H9 (cell line): ENCODE results near the gene MCM8. TPM values are rescaled to one million over a fixed set of nuclear protein-coding genes. Genes with fewer than 3 reads are reported as not detected.

Source experiments
- DNase-seq: peaks from one replicate; pipeline ENCODE4 v3.0.0-alpha.2; 2017
- H2AFZ ChIP-seq: one replicate; pipeline ENCODE4 v1.6.1; 2013; ENCODE audit warnings: mild to moderate bottlenecking, low read length, control low read depth, moderate library complexity
- H2AK5ac ChIP-seq: 2 replicates; pipeline ENCODE4 v1.6.1; 2013; ENCODE audit warnings: low read length, control low read depth, mixed read lengths; ENCODE audit not compliant: insufficient read length
- H2BK120ac ChIP-seq: one replicate; pipeline ENCODE4 v1.6.1; 2013; ENCODE audit warnings: low read depth, mild to moderate bottlenecking, low read length, control low read depth, inconsistent platforms; ENCODE audit not compliant: poor library complexity, severe bottlenecking
- H2BK12ac ChIP-seq: 2 replicates; pipeline ENCODE4 v1.6.1; 2013; ENCODE audit warnings: low read length, control low read depth, mixed read lengths, low read depth; ENCODE audit not compliant: insufficient read length
- H2BK15ac ChIP-seq: 2 replicates; pipeline ENCODE4 v1.6.1; 2013; ENCODE audit warnings: low read depth, low read length, control low read depth
- H2BK20ac ChIP-seq: one replicate; pipeline ENCODE4 v1.6.1; 2013; ENCODE audit warnings: low read depth, mild to moderate bottlenecking, low read length, control low read depth, inconsistent platforms; ENCODE audit not compliant: poor library complexity, severe bottlenecking
- H2BK5ac ChIP-seq: 2 replicates; pipeline ENCODE4 v1.6.1; 2013; ENCODE audit warnings: low read length, control low read depth, mixed read lengths; ENCODE audit not compliant: insufficient read length
- H3K14ac ChIP-seq: 2 replicates; pipeline ENCODE4 v1.6.1; 2013; ENCODE audit warnings: low read length, control low read depth; ENCODE audit not compliant: insufficient read depth
- H3K18ac ChIP-seq: 2 replicates; pipeline ENCODE4 v1.6.1; 2013; ENCODE audit warnings: low read depth, mild to moderate bottlenecking, mixed read lengths, low read length, control low read depth; ENCODE audit not compliant: insufficient read length
- H3K23ac ChIP-seq: 2 replicates; pipeline ENCODE4 v1.6.1; 2013; ENCODE audit warnings: low read length, control low read depth, mixed read lengths, low read depth; ENCODE audit not compliant: insufficient read length
- H3K23me2 ChIP-seq: 2 replicates; pipeline ENCODE4 v1.6.1; 2013; ENCODE audit warnings: low read depth, mild to moderate bottlenecking, mixed read lengths, low read length, control low read depth; ENCODE audit not compliant: insufficient read length, poor library complexity, severe bottlenecking
- H3K27ac ChIP-seq: 2 replicates; pipeline ENCODE4 v1.5.1; 2013; ENCODE audit warnings: low read length, control low read depth, mixed read lengths, low read depth; ENCODE audit not compliant: insufficient read length
- H3K27me3 ChIP-seq: 2 replicates; pipeline ENCODE4 v1.6.1; 2013; ENCODE audit warnings: low read length, control low read depth, inconsistent platforms; ENCODE audit not compliant: insufficient read depth
- H3K4ac ChIP-seq: 2 replicates; pipeline ENCODE4 v1.6.1; 2013; ENCODE audit warnings: low read depth, mild to moderate bottlenecking, control low read depth, inconsistent platforms, low read length, moderate library complexity
- H3K4me1 ChIP-seq: 2 replicates; pipeline ENCODE4 v1.6.1; 2013; ENCODE audit warnings: low read length, control low read depth, inconsistent platforms; ENCODE audit not compliant: insufficient read depth
- H3K4me2 ChIP-seq: 2 replicates; pipeline ENCODE4 v1.6.1; 2013; ENCODE audit warnings: low read length, control low read depth, mixed read lengths; ENCODE audit not compliant: insufficient read length, insufficient read depth
- H3K56ac ChIP-seq: 2 replicates; pipeline ENCODE4 v1.6.1; 2013; ENCODE audit warnings: low read depth, mild to moderate bottlenecking, mixed read lengths, low read length, control low read depth; ENCODE audit not compliant: insufficient read length
- H3K79me1 ChIP-seq: 2 replicates; pipeline ENCODE4 v1.6.1; 2013; ENCODE audit warnings: low read depth, mild to moderate bottlenecking, moderate library complexity, low read length, control low read depth, inconsistent platforms; ENCODE audit not compliant: insufficient read depth, poor library complexity, severe bottlenecking
- H3K79me2 ChIP-seq: 2 replicates; pipeline ENCODE4 v1.6.1; 2013; ENCODE audit warnings: low read length, control low read depth, inconsistent platforms; ENCODE audit not compliant: insufficient read depth
- H3K9ac ChIP-seq: 2 replicates; pipeline ENCODE4 v1.6.1; 2013; ENCODE audit warnings: low read length, control low read depth, mixed read lengths; ENCODE audit not compliant: insufficient read length; ENCODE audit errors: extremely low read depth
- H3K9me3 ChIP-seq: one replicate; pipeline ENCODE4 v1.6.1; 2013; ENCODE audit warnings: low read depth, low read length, inconsistent platforms; ENCODE audit not compliant: control insufficient read depth
- H3T11ph ChIP-seq: one replicate; pipeline ENCODE4 v1.6.1; 2013; ENCODE audit warnings: mild to moderate bottlenecking, low read length, control low read depth, inconsistent platforms
- H4K20me1 ChIP-seq: one replicate; pipeline ENCODE4 v1.6.1; 2013; ENCODE audit not compliant: control insufficient read depth, insufficient read length, insufficient read depth
- H4K5ac ChIP-seq: 2 replicates; pipeline ENCODE4 v1.6.1; 2013; ENCODE audit warnings: low read depth, mild to moderate bottlenecking, mixed read lengths, low read length, control low read depth; ENCODE audit not compliant: insufficient read length
- H4K8ac ChIP-seq: replicated peaks from 2 replicates; pipeline ENCODE4 v1.6.1; 2013; ENCODE audit warnings: low read length, control low read depth, mixed read lengths, low read depth; ENCODE audit not compliant: insufficient read length
- H4K91ac ChIP-seq: 2 replicates; pipeline ENCODE4 v1.6.1; 2013; ENCODE audit warnings: low read depth, mild to moderate bottlenecking, moderate library complexity, mixed read lengths, low read length, control low read depth; ENCODE audit not compliant: insufficient read length
- H3K27ac Mint-ChIP-seq, 3 experiments: 2 replicates in 2 of 3; 3 replicates in 1 of 3; pipeline ENCODE4 v1.8.0; 2020 to 2021; ENCODE audit warnings: mixed read lengths in 3 of 3, mild to moderate bottlenecking in 1 of 3, moderate library complexity in 1 of 3
- H3K27me3 Mint-ChIP-seq: 2 replicates; pipeline ENCODE4 v1.8.0; 2021; ENCODE audit warnings: low read depth, mild to moderate bottlenecking, moderate library complexity, mixed read lengths
- H3K36me3 Mint-ChIP-seq, 3 experiments: 2 replicates in 2 of 3; 3 replicates in 1 of 3; pipeline ENCODE4 v1.8.0; 2020 to 2021; ENCODE audit warnings: low read depth in 3 of 3, mixed read lengths in 3 of 3; ENCODE audit not compliant: insufficient read depth in 1 of 3
- H3K4me1 Mint-ChIP-seq, 2 experiments: 2 replicates each; pipeline ENCODE4 v1.8.0; 2020; ENCODE audit warnings: mixed read lengths in 2 of 2
- H3K4me3 Mint-ChIP-seq, 2 experiments: 2 replicates in 1 of 2; 3 replicates in 1 of 2; pipeline ENCODE4 v1.8.0; 2020 to 2021; ENCODE audit warnings: mild to moderate bottlenecking in 2 of 2, mixed read lengths in 2 of 2, moderate library complexity in 1 of 2
- H3K9me3 Mint-ChIP-seq, 2 experiments: 2 replicates in 1 of 2; 3 replicates in 1 of 2; pipeline ENCODE4 v1.8.0; 2020; ENCODE audit warnings: mild to moderate bottlenecking in 2 of 2, mixed read lengths in 2 of 2, moderate library complexity in 1 of 2
- CTCF ChIP-seq: fragments of 200-600 bp; sonication (generic); conservative IDR thresholded peaks from 3 replicates; pipeline ENCODE4 v1.8.0; 2021; ENCODE audit warnings: antibody characterized with exemption, mild to moderate bottlenecking
- WGBS: extraction: QIAGEN DNeasy Blood & Tissue Kit; methylation state at CpG from one replicate; pipeline ENCODE4 v1.1.7; 2013; ENCODE audit warnings: missing lambda C conversion rate, low lambda C conversion rate, mixed read lengths; ENCODE audit not compliant: insufficient read length; ENCODE audit errors: extremely low coverage; 5-methylcytosine and 5-hydroxymethylcytosine counted together
- total RNA-seq: library from RNA; stranded (reverse); gene quantifications from 2 replicates; pipeline ENCODE4 v1.2.1, GENCODE V29; 2021

Gene MCM8
- total RNA-seq, 1 experiment from 2014 or later = 32.2 TPM

- no peak overlapping the region for H2AK5ac ChIP-seq
- no peaks in the 10 kb centered on the region for H3K23me2 ChIP-seq
- Mint-ChIP-seq H3K4me3 (no peak overlapping the region), H3K4me1 (no peaks in the 10 kb centered on the region), H3K36me3 (peaks cover 5 to 63% (median 37%) of the 10 kb centered on the region in 3 experiments), H3K27ac (no peak overlapping the region), H3K9me3 (no peaks in the 10 kb centered on the region), H3K27me3 (no peaks in the 10 kb centered on the region)
- no CpG with 5 or more reads among the region's 1 CpG for WGBS
- H3K9me3 ChIP-seq = no peaks in the 10 kb centered on the region
- H3T11ph ChIP-seq = no peak overlapping the region
- DNase-seq = no peak
- H3K79me2 ChIP-seq = no peaks in the 10 kb centered on the region
- no peak overlapping the region for H3K4me2 ChIP-seq
- peak; percentile 30; the same call in 2 of the 3 replicates for TF ChIP-seq CTCF
- no peak overlapping the region for H3K27ac ChIP-seq
- H2BK15ac ChIP-seq = no peak overlapping the region
- H3K9ac ChIP-seq = no peak overlapping the region
- no peak overlapping the region for H3K56ac ChIP-seq
- H4K91ac ChIP-seq = no peak overlapping the region
- H3K18ac ChIP-seq = no peak overlapping the region
- no peak overlapping the region for H2BK5ac ChIP-seq
- H3K4me1 ChIP-seq = no peaks in the 10 kb centered on the region
- H3K23ac ChIP-seq = no peak overlapping the region
- H3K14ac ChIP-seq = no peak overlapping the region
- H2BK12ac ChIP-seq = no peak overlapping the region
- no peak overlapping the region for H4K8ac ChIP-seq
- H4K20me1 ChIP-seq = no peaks in the 10 kb centered on the region
- H4K5ac ChIP-seq = no peak overlapping the region
- no peak overlapping the region for H2BK120ac ChIP-seq
- H3K27me3 ChIP-seq = no peaks in the 10 kb centered on the region
- no peak overlapping the region for H2BK20ac ChIP-seq
- no peaks in the 10 kb centered on the region for H3K79me1 ChIP-seq
- no peak overlapping the region for H3K4ac ChIP-seq
- no peak overlapping the region for H2AFZ ChIP-seq
These were observed 39.1 kb downstream of the MCM8 start for GRCh38 chr20:5989539-5989938.
